Common myeloid progenitor, CD34-positive (primary cell): ENCODE measurements around the gene HIVEP2.
A peak's percentile ranks its signal among the peaks of the same experiment; 100 is the strongest.

Experiments used
- CTCF ChIA-PET: fragments of 350-600 bp; sonication (Branson Sonifier 250); formaldehyde crosslinking; loops from one replicate; lab custom pipeline; 2021; ENCODE audit warnings: antibody characterized with exemption; lab: Charles Lee
- POLR2A ChIA-PET: fragments of 350-600 bp; sonication (Branson Sonifier 250); formaldehyde crosslinking; loops from one replicate; lab custom pipeline; 2021; ENCODE audit warnings: antibody characterized with exemption; lab: Charles Lee
- DNase-seq, 3 donors: peaks; one replicate each; pipeline versions ENCODE4 v3.0.0 to v3.0.0-alpha.2; 2013
- H3K27ac ChIP-seq, 2 experiments: 1 replicate in 1 of 2; 2 replicates in 1 of 2; pipeline ENCODE4 v1.7.0; 2013; ENCODE audit warnings: inconsistent platforms in 2 of 2, low read length in 2 of 2, mild to moderate bottlenecking in 2 of 2, low read depth in 1 of 2, moderate library complexity in 1 of 2; ENCODE audit not compliant: severe bottlenecking in 2 of 2, insufficient read depth in 1 of 2, poor library complexity in 1 of 2
- H3K27me3 ChIP-seq, 5 experiments: replicated peaks in 2 of 5; 1 replicate in 3 of 5; 2 replicates in 2 of 5; pipeline versions ENCODE4 v1.6.1 to v1.7.0; 2013; ENCODE audit warnings: low read length in 4 of 5, mild to moderate bottlenecking in 2 of 5, moderate library complexity in 2 of 5, inconsistent platforms in 1 of 5; ENCODE audit not compliant: insufficient read depth in 5 of 5, control insufficient read depth in 4 of 5
- H3K36me3 ChIP-seq, 4 experiments: 1 replicate in 2 of 4; 2 replicates in 2 of 4; pipeline versions ENCODE4 v1.6.1 to v1.7.0; 2013; ENCODE audit warnings: low read length in 3 of 4, control low read depth in 1 of 4, mild to moderate bottlenecking in 1 of 4; ENCODE audit not compliant: control insufficient read depth in 4 of 4, insufficient read depth in 4 of 4
- H3K4me1 ChIP-seq, 4 experiments: 1 replicate in 3 of 4; 2 replicates in 1 of 4; pipeline versions ENCODE4 v1.6.1 to v1.7.1; 2013; ENCODE audit warnings: low read length in 3 of 4, mild to moderate bottlenecking in 3 of 4, control low read depth in 1 of 4, inconsistent platforms in 1 of 4, moderate library complexity in 1 of 4; ENCODE audit not compliant: control insufficient read depth in 4 of 4, insufficient read depth in 4 of 4; ENCODE audit errors: control extremely low read depth in 1 of 4
- H3K4me3 ChIP-seq, 7 experiments: 1 replicate in 4 of 7; 2 replicates in 3 of 7; pipeline versions ENCODE4 v1.5.1 to v1.7.0; 2013; ENCODE audit warnings: mild to moderate bottlenecking in 7 of 7, low read length in 6 of 7, moderate library complexity in 6 of 7, inconsistent platforms in 2 of 7, low read depth in 2 of 7, control low read depth in 1 of 7; ENCODE audit not compliant: insufficient read depth in 4 of 7, control insufficient read depth in 1 of 7; ENCODE audit errors: extremely low read depth in 1 of 7
- H3K9me3 ChIP-seq, 5 experiments: 1 replicate in 4 of 5; 2 replicates in 1 of 5; pipeline versions ENCODE4 v1.6.1 to v1.7.1; 2013; ENCODE audit warnings: low read length in 4 of 5, mild to moderate bottlenecking in 2 of 5, inconsistent platforms in 1 of 5, low read depth in 1 of 5, moderate library complexity in 1 of 5; ENCODE audit not compliant: control insufficient read depth in 4 of 5, insufficient read depth in 2 of 5; ENCODE audit errors: control extremely low read depth in 1 of 5
- WGBS: methylation state at CpG from one replicate; pipeline ENCODE4 v1.1.5; 2013; ENCODE audit not compliant: insufficient coverage; 5-methylcytosine and 5-hydroxymethylcytosine counted together

The HIVEP2 gene

DNA sequence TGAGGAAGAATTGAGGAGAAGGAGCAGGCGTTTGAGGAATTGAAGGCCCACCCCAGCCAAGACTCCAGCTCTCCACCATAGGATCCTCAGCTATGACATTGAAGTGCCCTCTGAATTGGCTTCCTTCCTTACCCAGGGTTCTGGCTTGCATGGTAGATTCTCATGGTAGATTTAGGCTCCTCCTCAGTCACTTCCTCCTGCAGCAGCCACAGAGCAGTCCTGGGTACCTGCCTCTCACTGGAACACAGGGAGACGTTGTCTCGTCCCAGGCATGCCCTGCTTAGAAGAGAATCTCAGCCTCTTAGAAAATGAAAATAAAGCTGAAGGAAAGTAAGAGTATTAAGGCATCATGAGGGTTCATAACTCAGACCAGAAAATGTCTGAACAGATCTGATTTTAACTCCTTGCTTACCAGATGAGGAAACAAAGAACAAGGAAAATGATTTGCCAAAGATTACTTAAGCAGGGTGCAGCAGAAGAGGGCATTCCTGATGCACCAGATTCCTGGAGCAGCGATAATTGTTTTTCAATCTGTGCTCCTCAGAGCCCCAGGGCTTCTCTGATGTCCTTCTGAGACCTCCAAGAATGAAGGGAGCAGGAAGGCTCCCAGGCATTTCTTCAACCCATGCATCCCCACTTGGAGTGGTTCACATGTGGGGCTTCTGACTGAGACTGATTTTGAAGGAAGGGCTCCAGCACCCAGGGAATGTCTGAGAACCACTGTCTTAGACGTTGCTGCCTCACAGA, 219.8 kb downstream of the HIVEP2 start:
- no peaks in the 10 kb centered on the region for H3K36me3 ChIP-seq
- no peak overlapping the region for H3K4me3 ChIP-seq
- no peak overlapping the region for H3K27ac ChIP-seq
- no peaks in the 10 kb centered on the region for H3K9me3 ChIP-seq
- peaks cover 21 to 39% (median 27%) of the 10 kb centered on the region in 4 experiments for H3K4me1 ChIP-seq
- DNase-seq, result no peak
- H3K27me3 ChIP-seq, result no peaks in the 10 kb centered on the region
- POLR2A ChIA-PET, result no interaction called here
- WGBS, result 95% methylated on average over 2 of the region's 5 CpGs
- CTCF ChIA-PET, result interaction anchor here (0.6 to 1.6 kb wide), 4 partner anchors 10 to 702 kb away, joined by 3 to 7 read pairs (median 4); no protein-coding TSS in a partner anchor

DNA sequence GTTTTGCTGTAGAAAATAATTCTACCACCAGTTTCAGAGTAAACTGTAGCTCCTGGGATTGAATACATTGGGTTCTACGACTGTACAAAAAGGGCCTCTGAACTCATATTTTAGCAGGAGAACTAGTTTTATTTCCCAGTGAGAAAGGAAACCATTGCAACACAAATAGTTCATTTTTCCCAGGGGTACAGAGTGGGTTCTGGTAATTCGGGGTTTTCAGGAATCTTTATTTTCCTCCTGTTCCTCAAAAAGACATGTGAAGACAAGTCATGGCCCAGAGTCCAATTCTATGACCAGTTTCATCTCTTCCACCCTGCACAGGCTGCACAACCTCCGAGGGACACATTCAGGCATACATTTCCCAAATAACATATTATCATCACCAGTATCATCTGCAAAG, 222.1 kb downstream of the HIVEP2 start:
- 100% methylated on average over 3 of the region's 3 CpGs for WGBS
- no peak for DNase-seq
- H3K4me1 ChIP-seq, result peaks cover 3 to 18% (median 9%) of the 10 kb centered on the region in 4 experiments
- H3K27me3 ChIP-seq, result no peaks in the 10 kb centered on the region
- H3K9me3 ChIP-seq, result peaks cover 0 to 8% (median 0%) of the 10 kb centered on the region in 5 experiments
- no peak overlapping the region for H3K4me3 ChIP-seq
- POLR2A ChIA-PET, result no interaction called here
- no peaks in the 10 kb centered on the region for H3K36me3 ChIP-seq
- no peak overlapping the region for H3K27ac ChIP-seq
- CTCF ChIA-PET, result interaction anchor here (0.7 to 1.3 kb wide), 2 partner anchors 21 to 153 kb away, joined by 3 to 4 read pairs; no protein-coding TSS in a partner anchor

DNA sequence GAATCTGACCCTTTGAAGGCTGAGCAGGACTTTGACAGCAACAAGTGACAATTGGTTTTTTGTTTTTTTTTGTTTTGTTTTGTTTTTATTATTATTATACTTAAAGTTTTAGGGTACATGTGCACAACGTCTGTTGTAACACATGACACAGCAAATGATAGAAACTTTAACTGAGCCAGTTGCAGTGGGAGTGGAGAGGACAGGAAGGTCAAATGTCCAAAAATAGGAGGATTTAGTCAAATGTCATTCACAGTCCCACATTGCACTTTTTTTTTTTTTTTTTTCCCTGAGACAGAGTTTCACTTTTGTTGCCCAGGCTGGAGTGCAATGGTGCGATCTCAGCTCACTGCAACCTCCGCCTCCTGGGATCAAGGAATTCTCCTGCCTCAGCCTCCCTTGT, 223.0 kb downstream of the HIVEP2 start:
- WGBS, result 100% methylated on average over 1 of the region's 3 CpGs
- Histone ChIP-seq H3K4me1 (peaks cover 0 to 18% (median 9%) of the 10 kb centered on the region in 4 experiments), H3K9me3 (peaks cover 0 to 8% (median 0%) of the 10 kb centered on the region in 5 experiments), H3K27me3 (no peaks in the 10 kb centered on the region), H3K36me3 (no peaks in the 10 kb centered on the region), H3K4me3 (no peak overlapping the region), H3K27ac (no peak overlapping the region)
- ChIA-PET CTCF (no interaction called here), POLR2A (no interaction called here)
- no peak for DNase-seq

- Histone ChIP-seq H3K27me3 (no peaks in the 10 kb centered on the region), H3K4me3 (no peak overlapping the region), H3K9me3 (peaks cover 0 to 8% (median 0%) of the 10 kb centered on the region in 5 experiments), H3K36me3 (no peaks in the 10 kb centered on the region), H3K27ac (no peak overlapping the region), H3K4me1 (peaks cover 0 to 18% (median 9%) of the 10 kb centered on the region in 4 experiments)
- POLR2A ChIA-PET, result no interaction called here
- CTCF ChIA-PET, result no interaction called here
- 57% methylated on average over 1 of the region's 5 CpGs for WGBS
- peak in 2 of 3 donors; percentile 36 to 48 for DNase-seq
Observed at GRCh38 chr6:142721215-142721920, 223.6 kb downstream of the HIVEP2 start.

- CTCF ChIA-PET, result no interaction called here
- peaks cover 5 to 27% (median 12%) of the 10 kb centered on the region in 4 experiments for H3K4me1 ChIP-seq
- POLR2A ChIA-PET, result no interaction called here
- DNase-seq, result no peak
- H3K4me3 ChIP-seq, result no peak overlapping the region
- H3K36me3 ChIP-seq, result no peaks in the 10 kb centered on the region
- H3K27ac ChIP-seq, result no peak overlapping the region
- H3K9me3 ChIP-seq, result peaks cover 0 to 8% (median 0%) of the 10 kb centered on the region in 5 experiments
- no peaks in the 10 kb centered on the region for H3K27me3 ChIP-seq
Observed at GRCh38 chr6:142718667-142719191, 226.2 kb downstream of the HIVEP2 start.

DNA sequence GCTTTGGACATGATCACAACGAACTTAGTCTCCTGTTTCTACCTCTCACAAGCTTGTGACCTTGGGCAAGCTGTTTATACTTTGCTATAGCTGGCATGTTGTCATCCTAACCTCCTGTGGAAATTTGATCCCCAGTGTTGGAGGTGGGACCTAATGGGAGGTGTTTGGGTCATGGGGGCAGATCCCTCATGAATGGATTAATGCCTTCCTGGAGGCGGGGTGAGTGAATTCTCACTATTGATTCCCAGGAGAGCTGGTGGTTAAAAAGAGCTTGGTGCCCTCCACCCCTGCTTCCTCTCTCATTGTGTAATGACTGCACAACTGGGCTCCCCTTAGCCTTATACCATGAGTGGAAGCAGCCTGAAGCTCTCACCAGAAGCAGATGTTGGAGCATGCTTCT, 228.9 kb downstream of the HIVEP2 start:
- 100% methylated on average over 2 of the region's 2 CpGs for WGBS
- CTCF ChIA-PET, result interaction anchor here (1.0 to 2.8 kb wide), 7 partner anchors 9 to 31 kb away, joined by 3 to 12 read pairs (median 3); no protein-coding TSS in a partner anchor
- Histone ChIP-seq H3K9me3 (peaks cover 0 to 12% (median 0%) of the 10 kb centered on the region in 5 experiments), H3K4me3 (no peak overlapping the region), H3K36me3 (no peaks in the 10 kb centered on the region), H3K4me1 (peaks cover 5 to 17% (median 9%) of the 10 kb centered on the region in 4 experiments), H3K27me3 (no peaks in the 10 kb centered on the region), H3K27ac (no peak overlapping the region)
- POLR2A ChIA-PET, result no interaction called here
- no peak for DNase-seq
